Peyer's patch (tissue), 4 donors: Measurements from ENCODE around the gene TRAPPC10.
"Not testable (repeated sequence)": the region's sequence is repeated elsewhere in the genome, so short reads cannot be mapped to it uniquely, and the experiment has no call there.

Experiments used
- CTCF ChIP-seq, 6 experiments: fragments of 450-650 bp in 4 of 6; fragments of 200-600 bp in 2 of 6; sonication (generic) in 1 of 6; IDR thresholded peaks; one replicate each; pipeline ENCODE4 v1.5.1; 2017 to 2019; ENCODE audit warnings: antibody characterized with exemption in 6 of 6, mild to moderate bottlenecking in 3 of 6, moderate library complexity in 1 of 6
- POLR2A ChIP-seq, 2 donors: fragments of 450-650 bp; IDR thresholded peaks; one replicate each; pipeline ENCODE4 v1.5.1; 2017; ENCODE audit warnings: antibody characterized with exemption in 2 of 2, mild to moderate bottlenecking in 2 of 2, moderate library complexity in 2 of 2

GRCh38 chr21:44138039-44138438 is 125.9 kb downstream of the TRAPPC10 start:
- TF ChIP-seq CTCF, POLR2A (IDR thresholded peaks at IDR 0.05): not testable (repeated sequence)
